HG02938 (cell line): ENCODE data around the gene MED13L.

Experiments used
- ATAC-seq: cut with Tn5 transposase; IDR thresholded peaks from one replicate; pipeline ENCODE4 v1.9.1; 2021; ENCODE audit warnings: mild to moderate bottlenecking, moderate library complexity; ENCODE audit not compliant: unreplicated experiment

Gene MED13L

GRCh38 chr12:116277467-116278278 lies at the start of gene MED13L:
MED13L (minus strand) TSS chr12:116277693; CDS start chr12:116277131, 562 bp downstream.
- ATAC-seq = peak; percentile 68

GRCh38 chr12:116325336-116325664 lies 47.8 kb upstream of the MED13L start:
- ATAC-seq = peak; percentile 94

- ATAC-seq = no peak
These were observed 47.3 kb upstream of the MED13L start for GRCh38 chr12:116324654-116325335.

- no peak for ATAC-seq
These were observed 46.2 kb upstream of the MED13L start for GRCh38 chr12:116323406-116324386.

- ATAC-seq = no peak
These were observed 44.4 kb upstream of the MED13L start for GRCh38 chr12:116321913-116322312.

- ATAC-seq = no peak
These were observed 43.3 kb upstream of the MED13L start for GRCh38 chr12:116320791-116321217.

- no peak for ATAC-seq
These were observed 42.6 kb upstream of the MED13L start for GRCh38 chr12:116319898-116320621.

GRCh38 chr12:116319233-116319897 lies 41.9 kb upstream of the MED13L start:
- ATAC-seq = no peak

- ATAC-seq = no peak
These were observed 41.2 kb upstream of the MED13L start for GRCh38 chr12:116318576-116319232.

GRCh38 chr12:116317986-116318575 lies 40.6 kb upstream of the MED13L start:
- ATAC-seq = no peak

GRCh38 chr12:116317139-116317538 lies 39.6 kb upstream of the MED13L start:
- no peak for ATAC-seq

- no peak for ATAC-seq
These were observed 37.0 kb upstream of the MED13L start for GRCh38 chr12:116314477-116314876.

GRCh38 chr12:116313194-116313927 lies 35.9 kb upstream of the MED13L start:
- no peak for ATAC-seq

GRCh38 chr12:116310082-116310481 lies 32.6 kb upstream of the MED13L start:
- ATAC-seq = no peak

GRCh38 chr12:116309343-116309742 lies 31.9 kb upstream of the MED13L start:
- ATAC-seq = no peak

- no peak for ATAC-seq
These were observed 31.2 kb upstream of the MED13L start for GRCh38 chr12:116308647-116309046.

- ATAC-seq = no peak
These were observed 29.5 kb upstream of the MED13L start for GRCh38 chr12:116306968-116307367.

- ATAC-seq = no peak
These were observed 29.0 kb upstream of the MED13L start for GRCh38 chr12:116306506-116306905.
